Measurements from ENCODE around the gene OLFM1.

OLFM1 gene

GRCh38 chr9:135090547-135090946, 3.1 kb downstream of the OLFM1 start:
- no peak for DNase-seq

DNA sequence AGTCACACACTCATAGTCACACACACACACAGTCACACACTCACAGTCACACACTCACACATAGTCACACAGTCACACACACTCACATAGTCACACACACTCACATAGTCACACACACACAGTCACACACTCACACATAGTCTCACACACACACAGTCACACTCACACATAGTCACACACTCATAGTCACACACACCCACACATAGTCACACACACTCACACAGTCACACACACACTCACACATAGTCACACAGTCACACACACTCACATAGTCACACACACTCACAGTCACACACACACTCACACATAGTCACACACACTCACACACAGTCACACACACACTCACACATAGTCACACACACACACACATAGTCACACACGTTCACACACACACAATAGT, 4.1 kb downstream of the OLFM1 start:
- no peak for DNase-seq

GRCh38 chr9:135093111-135093510, 5.6 kb downstream of the OLFM1 start:
- DNase-seq, result no peak

DNA sequence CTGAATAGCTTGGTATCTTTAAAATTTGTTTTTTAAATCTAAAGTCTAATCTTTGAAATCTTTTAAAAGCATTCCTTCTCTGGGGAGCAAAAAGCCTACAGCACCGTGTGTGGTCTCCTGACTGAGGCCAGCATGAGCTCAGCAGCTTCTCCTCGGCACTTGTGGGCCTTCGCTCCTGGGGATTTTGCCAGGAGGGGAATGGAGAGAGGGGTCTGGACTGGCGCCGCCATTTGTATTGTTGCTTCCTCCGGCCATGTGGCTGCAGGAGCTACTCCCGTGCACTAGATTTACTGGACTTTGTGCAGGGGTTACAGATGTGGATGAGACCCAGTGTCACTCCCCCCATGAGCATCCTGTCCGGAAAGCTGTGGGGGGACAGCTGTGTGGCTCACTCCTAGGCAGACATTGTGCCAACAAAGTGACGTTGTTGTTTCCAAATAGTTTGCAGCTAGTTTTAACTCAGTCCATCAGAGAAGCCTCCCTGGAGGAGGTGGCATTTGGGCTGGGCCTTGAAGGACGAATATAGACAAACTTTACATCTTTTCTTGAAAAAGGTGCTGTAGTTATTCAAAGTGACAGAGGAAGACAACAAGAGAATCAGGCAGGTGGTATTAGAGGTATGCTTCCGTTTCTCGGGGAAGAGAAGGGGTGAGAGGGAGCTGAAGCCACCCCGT, 6.6 kb downstream of the OLFM1 start:
- no peak for DNase-seq

- DNase-seq, result no peak
These were observed 8.3 kb downstream of the OLFM1 start for GRCh38 chr9:135095470-135096407.

GRCh38 chr9:135096408-135096895, 9.0 kb downstream of the OLFM1 start:
- no peak for DNase-seq

DNA sequence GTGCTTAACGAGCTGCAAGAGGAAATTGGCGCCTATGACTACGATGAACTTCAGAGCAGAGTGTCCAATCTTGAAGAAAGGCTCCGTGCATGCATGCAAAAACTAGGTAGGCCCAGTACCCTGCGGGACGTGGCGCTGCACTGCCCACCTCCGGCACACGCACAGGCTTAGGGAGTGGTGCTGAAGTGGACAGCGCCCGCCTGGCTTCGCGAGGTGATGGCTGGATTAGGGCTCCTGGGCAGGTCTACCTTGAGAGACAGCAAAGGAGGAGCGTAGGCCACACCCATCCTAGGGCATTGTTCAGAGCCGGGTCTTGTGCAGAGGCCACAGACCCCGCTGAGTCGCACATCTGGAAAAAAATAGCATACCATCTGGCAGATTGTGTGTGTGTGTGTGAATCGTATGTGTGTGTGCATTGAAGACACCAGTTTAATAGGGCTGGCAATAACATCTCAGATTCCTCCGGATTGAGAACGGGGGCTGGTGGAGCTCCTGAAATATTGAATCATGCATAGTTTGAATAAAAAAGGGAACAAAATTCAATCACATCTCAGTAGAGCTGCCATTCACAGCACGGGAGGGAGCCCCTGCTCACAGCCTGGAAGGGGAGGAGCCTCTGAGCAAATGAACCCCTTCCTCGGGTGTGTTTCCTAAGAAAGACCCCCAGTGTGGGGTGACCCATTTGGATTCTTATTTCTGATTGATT, 11.1 kb downstream of the OLFM1 start:
- no peak for DNase-seq

- DNase-seq, result no peak
These were observed 12.1 kb downstream of the OLFM1 start for GRCh38 chr9:135099574-135099973.

DNA sequence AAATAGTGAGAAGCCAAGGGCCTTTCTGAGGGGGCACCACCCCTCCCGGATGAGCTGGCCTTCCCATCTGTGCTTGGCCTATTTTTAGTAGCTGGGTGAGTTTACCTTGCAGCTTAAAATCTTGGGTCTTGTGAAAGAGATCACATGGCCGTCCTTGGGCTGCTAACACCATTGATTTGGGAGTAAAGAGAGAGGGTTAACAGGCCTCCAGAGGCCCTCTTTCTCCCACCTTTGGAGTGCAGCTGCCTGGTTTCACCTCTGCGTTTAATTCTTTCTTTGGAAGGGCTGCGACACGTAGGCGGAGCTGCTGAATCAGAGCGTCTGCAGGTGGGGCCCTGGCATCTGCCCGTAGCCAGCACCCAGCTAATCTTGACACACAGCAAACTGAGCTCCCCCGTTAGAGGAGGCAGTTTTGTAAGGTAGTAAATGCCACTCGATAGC, 12.8 kb downstream of the OLFM1 start:
- DNase-seq, result no peak

- DNase-seq, result no peak
These were observed 13.4 kb downstream of the OLFM1 start for GRCh38 chr9:135100725-135101410.

DNA sequence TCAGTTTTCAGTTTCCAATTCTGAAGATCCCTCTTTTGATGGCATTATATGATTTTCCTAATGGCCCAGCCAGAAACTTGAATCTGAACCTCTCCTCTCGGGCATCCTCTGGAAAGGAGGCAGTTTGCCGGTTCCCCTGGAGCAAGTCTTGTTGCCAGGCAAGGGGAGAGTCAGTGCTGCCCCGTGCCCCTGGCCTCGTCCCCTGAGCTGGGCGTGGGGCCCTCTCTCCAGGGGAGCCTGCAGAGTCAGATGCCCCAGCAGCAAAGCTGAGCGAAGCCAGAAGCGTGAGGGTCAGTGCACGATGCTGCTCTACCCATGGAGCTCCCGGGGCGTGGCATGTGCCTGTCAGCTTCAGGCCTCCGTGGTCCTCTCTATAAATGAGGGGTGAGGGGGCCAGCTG, 14.0 kb downstream of the OLFM1 start:
- no peak for DNase-seq

- no peak for DNase-seq
These were observed 14.5 kb downstream of the OLFM1 start for GRCh38 chr9:135101926-135102325.

DNA sequence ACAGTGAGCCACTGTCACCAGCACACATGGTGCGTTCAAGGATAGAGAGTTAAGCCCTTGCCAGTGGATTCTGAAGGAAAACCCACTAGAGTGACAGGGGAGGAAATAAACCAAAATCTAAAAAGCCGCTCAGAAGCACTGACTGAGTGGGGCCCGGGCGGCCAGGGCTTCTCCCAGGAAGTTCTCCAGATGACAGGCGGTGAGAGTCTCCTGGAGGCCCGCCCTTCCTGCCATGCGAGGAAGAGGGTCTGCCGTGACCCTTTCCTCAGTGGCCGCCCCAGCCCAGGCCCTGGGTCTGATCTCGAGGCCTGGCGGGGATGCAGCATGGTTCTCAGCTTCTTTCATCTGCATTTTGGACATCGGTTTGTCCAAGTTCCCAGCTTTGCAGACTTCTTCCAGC, 14.9 kb downstream of the OLFM1 start:
- no peak for DNase-seq

DNA sequence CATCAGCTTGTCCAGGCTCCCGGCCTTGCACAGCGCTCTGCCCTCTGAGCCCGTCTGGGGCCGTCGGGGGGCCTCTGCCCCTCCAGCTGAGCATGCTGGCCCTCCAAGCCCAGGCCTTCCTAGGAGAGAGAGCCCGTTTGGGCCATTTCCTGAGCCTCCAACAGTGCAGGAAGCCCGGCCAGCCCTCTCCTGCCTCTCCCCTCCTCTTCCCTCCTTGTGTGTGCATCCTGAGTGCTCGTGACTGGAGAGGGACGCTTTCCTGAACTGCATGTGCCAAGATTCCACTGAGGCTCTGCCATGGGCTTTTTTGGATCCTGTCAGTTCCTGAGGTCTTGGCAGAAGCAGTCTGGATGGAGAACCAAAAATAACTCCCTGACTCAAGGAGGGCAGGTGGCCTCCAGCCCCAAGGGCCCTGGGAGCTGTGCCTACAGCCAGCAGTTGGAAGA, 15.6 kb downstream of the OLFM1 start:
- DNase-seq, result no peak

GRCh38 chr9:135103931-135104639, 16.6 kb downstream of the OLFM1 start:
- no peak for DNase-seq

GRCh38 chr9:135104761-135105160, 17.3 kb downstream of the OLFM1 start:
- DNase-seq, result no peak

DNA sequence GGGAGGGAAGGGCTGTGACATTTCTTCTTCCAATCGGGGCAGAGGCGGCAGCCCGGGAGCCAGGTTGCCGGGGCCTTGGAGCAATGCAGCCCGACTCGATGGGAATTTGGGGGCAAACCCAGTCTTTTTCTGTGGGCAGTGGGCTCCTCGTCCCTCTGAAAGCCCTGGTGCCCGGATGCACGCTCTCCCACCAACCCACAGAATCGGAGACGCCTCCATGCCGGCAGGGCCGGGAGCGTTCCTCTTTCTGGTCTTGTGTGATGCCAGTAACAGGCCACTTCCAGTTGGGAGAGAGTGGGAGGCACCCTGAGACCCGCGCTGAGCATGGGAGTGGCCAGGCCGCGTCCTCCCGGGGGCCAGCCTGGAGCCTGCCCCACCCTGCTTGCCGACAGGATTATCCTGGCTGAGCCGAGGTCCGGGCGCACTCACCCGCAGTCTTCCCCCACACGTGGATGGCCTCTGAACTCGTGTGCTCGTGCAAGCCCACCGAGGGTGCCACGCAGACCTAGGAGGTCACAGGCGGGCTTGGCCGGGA, 17.8 kb downstream of the OLFM1 start:
- no peak for DNase-seq

DNA sequence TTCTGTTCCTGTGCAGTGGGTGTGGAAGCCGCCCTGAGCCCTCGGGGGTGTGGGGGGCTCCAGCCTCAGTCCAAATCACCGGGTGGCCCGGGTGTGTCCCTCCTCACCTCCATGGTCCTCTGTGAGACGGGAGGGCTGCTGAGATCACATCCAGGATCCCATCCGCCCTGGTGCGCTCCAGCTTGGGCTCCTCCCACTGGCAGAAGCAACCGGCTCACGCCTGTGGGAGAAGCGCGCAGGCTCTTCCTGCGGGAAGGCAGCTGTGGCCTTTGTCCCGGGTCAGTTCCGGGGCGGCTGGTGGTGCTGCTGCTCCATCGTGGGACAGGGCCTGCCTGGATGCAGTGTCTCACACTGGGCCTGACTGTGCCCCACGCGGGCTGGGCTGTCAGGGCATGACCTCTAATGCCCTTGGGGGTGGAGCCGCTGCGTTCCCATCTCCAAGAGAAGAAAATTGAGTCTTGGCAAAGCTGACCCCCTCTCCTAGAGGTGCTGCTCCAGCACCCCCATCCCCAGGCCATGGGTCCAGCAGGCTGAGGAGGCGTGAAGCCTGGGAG, 18.5 kb downstream of the OLFM1 start:
- DNase-seq, result no peak

GRCh38 chr9:135106551-135107270, 19.2 kb downstream of the OLFM1 start:
- no peak for DNase-seq

GRCh38 chr9:135107581-135108235, 20.2 kb downstream of the OLFM1 start:
- no peak for DNase-seq
